Subcutaneous adipose tissue (tissue), 4 donors: ENCODE results near the gene EHD2. TPM values are rescaled to one million over a fixed set of nuclear protein-coding genes. Genes with fewer than 3 reads are reported as not detected.

ENCODE experiments used
- total RNA-seq, 4 donors: library from RNA; depleted of rRNA; stranded (reverse); fragments of >200 nt; gene quantifications; one replicate each; pipeline ENCODE4 v1.1.0, GENCODE V29; 2016
- TF ChIP-seq, protein P1 (sequence below): fragments of 450-650 bp; IDR thresholded peaks from one replicate; pipeline ENCODE4 v1.5.1; 2016; ENCODE audit warnings: low read depth, mild to moderate bottlenecking, control low read depth, antibody characterized with exemption, moderate library complexity

EHD2 gene
- total RNA-seq, 4 donors from 2014 or later, result 77.5 to 340 (median 130) TPM

- TF ChIP-seq, protein P1, sequence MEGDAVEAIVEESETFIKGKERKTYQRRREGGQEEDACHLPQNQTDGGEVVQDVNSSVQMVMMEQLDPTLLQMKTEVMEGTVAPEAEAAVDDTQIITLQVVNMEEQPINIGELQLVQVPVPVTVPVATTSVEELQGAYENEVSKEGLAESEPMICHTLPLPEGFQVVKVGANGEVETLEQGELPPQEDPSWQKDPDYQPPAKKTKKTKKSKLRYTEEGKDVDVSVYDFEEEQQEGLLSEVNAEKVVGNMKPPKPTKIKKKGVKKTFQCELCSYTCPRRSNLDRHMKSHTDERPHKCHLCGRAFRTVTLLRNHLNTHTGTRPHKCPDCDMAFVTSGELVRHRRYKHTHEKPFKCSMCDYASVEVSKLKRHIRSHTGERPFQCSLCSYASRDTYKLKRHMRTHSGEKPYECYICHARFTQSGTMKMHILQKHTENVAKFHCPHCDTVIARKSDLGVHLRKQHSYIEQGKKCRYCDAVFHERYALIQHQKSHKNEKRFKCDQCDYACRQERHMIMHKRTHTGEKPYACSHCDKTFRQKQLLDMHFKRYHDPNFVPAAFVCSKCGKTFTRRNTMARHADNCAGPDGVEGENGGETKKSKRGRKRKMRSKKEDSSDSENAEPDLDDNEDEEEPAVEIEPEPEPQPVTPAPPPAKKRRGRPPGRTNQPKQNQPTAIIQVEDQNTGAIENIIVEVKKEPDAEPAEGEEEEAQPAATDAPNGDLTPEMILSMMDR, result no peak
Observed at GRCh38 chr19:47675271-47675670, 38.0 kb upstream of the EHD2 start.

GRCh38 chr19:47675859-47676258 is 37.4 kb upstream of the EHD2 start:
- TF ChIP-seq, protein P1, result no peak

GRCh38 chr19:47676811-47677210 is 36.4 kb upstream of the EHD2 start:
- TF ChIP-seq, protein P1, result no peak

DNA sequence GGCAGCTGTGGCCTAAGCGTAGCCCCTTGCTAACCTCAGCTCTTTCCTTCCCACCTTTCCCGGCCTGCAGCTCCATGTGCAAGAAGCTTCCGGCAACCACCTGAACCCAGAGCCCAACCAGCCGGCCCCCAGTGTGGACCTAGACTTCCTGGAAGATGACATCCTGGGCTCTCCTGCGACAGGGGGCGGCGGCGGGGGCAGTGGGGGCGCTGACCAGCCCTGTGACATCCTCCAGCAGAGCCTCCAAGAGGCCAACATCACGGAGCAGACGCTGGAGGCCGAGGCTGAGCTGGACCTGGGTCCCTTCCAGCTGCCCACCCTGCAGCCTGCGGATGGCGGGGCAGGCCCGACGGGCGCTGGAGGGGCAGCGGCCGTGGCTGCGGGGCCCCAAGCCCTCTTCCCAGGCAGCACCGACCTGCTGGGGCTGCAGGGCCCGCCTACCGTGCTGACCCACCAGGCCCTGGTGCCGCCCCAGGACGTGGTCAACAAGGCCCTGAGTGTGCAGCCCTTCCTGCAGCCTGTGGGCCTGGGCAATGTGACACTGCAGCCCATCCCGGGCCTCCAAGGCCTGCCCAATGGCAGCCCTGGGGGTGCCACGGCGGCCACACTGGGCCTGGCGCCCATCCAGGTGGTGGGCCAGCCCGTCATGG is 33.8 kb upstream of the EHD2 start:
- TF ChIP-seq, protein P1, result no peak

DNA sequence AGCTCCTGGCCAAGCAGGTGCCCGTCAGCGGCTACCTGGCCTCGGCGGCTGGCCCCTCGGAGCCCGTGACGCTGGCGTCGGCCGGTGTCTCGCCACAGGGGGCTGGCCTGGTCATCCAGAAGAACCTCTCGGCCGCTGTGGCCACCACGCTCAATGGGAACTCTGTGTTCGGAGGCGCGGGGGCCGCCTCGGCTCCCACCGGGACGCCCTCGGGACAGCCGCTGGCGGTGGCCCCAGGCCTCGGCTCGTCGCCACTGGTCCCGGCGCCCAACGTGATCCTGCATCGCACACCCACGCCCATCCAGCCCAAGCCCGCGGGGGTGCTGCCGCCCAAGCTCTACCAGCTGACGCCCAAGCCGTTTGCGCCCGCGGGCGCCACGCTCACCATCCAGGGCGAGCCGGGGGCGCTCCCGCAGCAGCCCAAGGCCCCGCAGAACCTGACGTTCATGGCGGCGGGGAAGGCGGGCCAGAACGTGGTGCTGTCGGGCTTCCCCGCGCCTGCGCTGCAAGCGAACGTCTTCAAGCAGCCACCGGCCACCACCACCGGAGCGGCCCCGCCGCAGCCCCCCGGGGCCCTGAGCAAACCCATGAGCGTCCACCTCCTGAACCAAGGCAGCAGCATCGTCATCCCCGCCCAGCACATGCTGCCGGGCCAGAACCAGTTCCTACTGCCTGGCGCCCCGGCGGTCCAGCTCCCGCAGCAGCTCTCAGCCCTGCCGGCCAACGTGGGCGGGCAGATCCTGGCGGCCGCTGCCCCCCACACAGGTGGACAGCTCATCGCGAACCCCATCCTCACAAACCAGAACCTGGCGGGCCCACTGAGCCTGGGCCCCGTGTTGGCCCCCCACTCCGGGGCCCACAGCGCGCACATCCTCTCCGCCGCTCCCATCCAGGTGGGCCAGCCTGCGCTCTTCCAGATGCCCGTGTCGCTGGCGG is 33.0 kb upstream of the EHD2 start:
- TF ChIP-seq, protein P1, result no peak

- TF ChIP-seq, protein P1, result no peak
Observed at GRCh38 chr19:47680858-47681332, 32.3 kb upstream of the EHD2 start.

DNA sequence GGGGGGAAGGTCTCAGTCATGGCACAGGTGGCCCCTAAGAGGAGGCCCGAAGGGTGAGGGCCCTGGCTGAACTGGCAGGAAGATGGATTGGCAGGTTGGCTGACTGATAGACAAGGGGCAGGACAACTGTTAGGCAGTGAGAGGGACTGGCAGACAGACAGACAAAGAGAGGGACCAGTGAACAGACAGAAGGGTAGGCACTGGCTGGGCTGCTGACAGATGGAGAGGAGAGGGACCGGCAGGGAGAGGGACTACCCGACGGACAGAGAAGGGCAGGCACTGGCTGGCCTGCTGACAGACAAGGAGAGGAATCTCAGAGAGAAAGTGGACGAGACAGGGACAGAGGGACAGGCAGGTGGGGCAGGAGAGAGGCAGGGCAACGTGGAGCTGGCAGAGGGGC is 31.8 kb upstream of the EHD2 start:
- TF ChIP-seq, protein P1, result no peak
